Measurements from ENCODE around the gene TM6SF1. TPM values are rescaled to one million over a fixed set of nuclear protein-coding genes. Genes with fewer than 3 reads are reported as not detected.

The TM6SF1 gene
- total and polyA plus RNA-seq, 2 donors (not counting 1 experiment from before 2014, with no cell fraction given) = 3.6 to 3.9 TPM

DNA sequence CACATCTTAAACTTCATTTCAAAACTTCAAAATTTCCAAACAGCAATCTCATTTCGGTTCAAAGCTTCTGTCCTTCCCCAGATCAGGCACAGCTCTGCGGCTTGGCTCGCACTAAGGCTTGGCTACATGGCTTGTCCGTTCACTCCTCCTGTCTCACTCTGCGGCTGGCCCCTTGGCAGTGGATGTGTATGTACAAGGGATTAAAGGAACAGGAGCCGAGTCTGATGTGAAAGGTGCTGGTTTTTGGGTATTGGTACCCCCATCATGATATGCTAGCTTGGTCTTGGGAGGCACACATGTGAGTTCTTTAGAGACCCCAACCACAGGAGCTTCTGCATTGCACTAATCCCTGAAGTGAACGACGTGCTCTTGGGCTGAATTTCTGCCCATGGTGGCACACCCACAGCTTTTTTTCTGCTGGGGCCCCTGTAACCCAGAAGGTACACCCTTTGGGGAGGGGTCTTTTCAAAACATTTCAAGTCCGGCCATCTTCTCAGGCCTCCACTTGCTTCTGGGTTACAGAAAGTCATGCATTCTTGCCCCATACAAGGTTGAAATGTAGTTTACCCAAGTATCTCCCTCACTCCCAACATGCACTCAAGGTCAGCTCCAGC is 12.6 kb downstream of the TM6SF1 start:
- Histone ChIP-seq H3K79me2 (ENCODE audit: control insufficient read depth, insufficient read depth, low read length) (no peaks in the 10 kb centered on the region), H4K20me1 (ENCODE audit: control insufficient read depth, extremely low read depth, insufficient read depth, low read length) (no peaks in the 10 kb centered on the region), H3K4me3 (replicated peaks in 1 of 4; ENCODE audit: control extremely low read depth in 1 of 4, insufficient read depth in 1 of 4, low read depth in 3 of 4, low read length in 4 of 4) (no peak overlapping the region), H3K27ac (ENCODE audit: insufficient read depth, low read length) (no peak overlapping the region), H3K4me1 (ENCODE audit: control insufficient read depth, extremely low read depth, insufficient read depth, low read length) (no peaks in the 10 kb centered on the region), H3K4me2 (ENCODE audit: extremely low read depth, insufficient read depth, low read length) (no peak overlapping the region), H2AFZ (ENCODE audit: low read length) (no peak overlapping the region), H3K9me3 (ENCODE audit: control insufficient read depth, insufficient read depth, low read depth, low read length) (no peaks in the 10 kb centered on the region), H3K27me3 (ENCODE audit: control insufficient read depth, insufficient read depth, low read length) (no peaks in the 10 kb centered on the region), H3K36me3 (ENCODE audit: control insufficient read depth, insufficient read depth, low read length) (no peaks in the 10 kb centered on the region), H3K9ac (ENCODE audit: insufficient read depth, low read length) (no peak overlapping the region)
- TF ChIP-seq CTCF (conservative IDR thresholded peaks at IDR 0.05 in 1 of 2, IDR thresholded peaks at IDR 0.05 in 1 of 2; ENCODE audit: low read depth in 1 of 2, low read length in 2 of 2) = no peak
- TF ChIP-seq EZH2 (IDR thresholded peaks at IDR 0.05; ENCODE audit: low read length, missing control alignments) = no peak
- DNase-seq (ENCODE audit: low read depth in 2 of 2) = no peak

GRCh38 chr15:83123529-83123928 is 16.1 kb downstream of the TM6SF1 start:
- Histone ChIP-seq H3K4me2 (ENCODE audit: extremely low read depth, insufficient read depth, low read length) (no peak overlapping the region), H3K27ac (ENCODE audit: insufficient read depth, low read length) (no peak overlapping the region), H3K27me3 (ENCODE audit: control insufficient read depth, insufficient read depth, low read length) (no peaks in the 10 kb centered on the region), H3K9me3 (ENCODE audit: control insufficient read depth, insufficient read depth, low read depth, low read length) (no peaks in the 10 kb centered on the region), H3K36me3 (ENCODE audit: control insufficient read depth, insufficient read depth, low read length) (no peaks in the 10 kb centered on the region), H3K9ac (ENCODE audit: insufficient read depth, low read length) (no peak overlapping the region), H3K4me3 (replicated peaks in 1 of 4; ENCODE audit: control extremely low read depth in 1 of 4, insufficient read depth in 1 of 4, low read depth in 3 of 4, low read length in 4 of 4) (no peak overlapping the region), H3K79me2 (ENCODE audit: control insufficient read depth, insufficient read depth, low read length) (no peaks in the 10 kb centered on the region), H3K4me1 (ENCODE audit: control insufficient read depth, extremely low read depth, insufficient read depth, low read length) (no peaks in the 10 kb centered on the region), H2AFZ (ENCODE audit: low read length) (no peak overlapping the region), H4K20me1 (ENCODE audit: control insufficient read depth, extremely low read depth, insufficient read depth, low read length) (no peaks in the 10 kb centered on the region)
- TF ChIP-seq EZH2 (IDR thresholded peaks at IDR 0.05; ENCODE audit: low read length, missing control alignments) (no peak), CTCF (conservative IDR thresholded peaks at IDR 0.05 in 1 of 2, IDR thresholded peaks at IDR 0.05 in 1 of 2; ENCODE audit: low read depth in 1 of 2, low read length in 2 of 2) (no peak)
- DNase-seq (ENCODE audit: low read depth in 2 of 2) = no peak

GRCh38 chr15:83127547-83128150 is 20.2 kb downstream of the TM6SF1 start:
- TF ChIP-seq EZH2 (IDR thresholded peaks at IDR 0.05; ENCODE audit: low read length, missing control alignments) = no peak
- no peak for TF ChIP-seq CTCF (conservative IDR thresholded peaks at IDR 0.05 in 1 of 2, IDR thresholded peaks at IDR 0.05 in 1 of 2; ENCODE audit: low read depth in 1 of 2, low read length in 2 of 2)
- H3K9ac ChIP-seq (ENCODE audit: insufficient read depth, low read length) = no peak overlapping the region
- no peaks in the 10 kb centered on the region for H3K27me3 ChIP-seq (ENCODE audit: control insufficient read depth, insufficient read depth, low read length)
- H3K27ac ChIP-seq (ENCODE audit: insufficient read depth, low read length) = no peak overlapping the region
- H3K36me3 ChIP-seq (ENCODE audit: control insufficient read depth, insufficient read depth, low read length) = no peaks in the 10 kb centered on the region
- H3K79me2 ChIP-seq (ENCODE audit: control insufficient read depth, insufficient read depth, low read length) = no peaks in the 10 kb centered on the region
- no peaks in the 10 kb centered on the region for H3K4me1 ChIP-seq (ENCODE audit: control insufficient read depth, extremely low read depth, insufficient read depth, low read length)
- no peak overlapping the region for H3K4me2 ChIP-seq (ENCODE audit: extremely low read depth, insufficient read depth, low read length)
- H3K4me3 ChIP-seq (replicated peaks in 1 of 4; ENCODE audit: control extremely low read depth in 1 of 4, insufficient read depth in 1 of 4, low read depth in 3 of 4, low read length in 4 of 4) = no peak overlapping the region
- H2AFZ ChIP-seq (ENCODE audit: low read length) = no peak overlapping the region
- DNase-seq (ENCODE audit: low read depth in 2 of 2) = no peak
- H4K20me1 ChIP-seq (ENCODE audit: control insufficient read depth, extremely low read depth, insufficient read depth, low read length) = no peaks in the 10 kb centered on the region
- H3K9me3 ChIP-seq (ENCODE audit: control insufficient read depth, insufficient read depth, low read depth, low read length) = no peaks in the 10 kb centered on the region

All from fibroblast of lung (primary cell).